Transverse colon (tissue), 4 donors: ENCODE results near the gene COL4A1.

Experiments
- EP300 ChIP-seq: sonication (generic); formaldehyde crosslinking; IDR thresholded peaks from one replicate; pipeline ENCODE4 v1.6.1; 2017; ENCODE audit warnings: antibody characterized with exemption, low read depth
- POLR2A ChIP-seq: fragments of 450-650 bp; IDR thresholded peaks from one replicate; pipeline ENCODE4 v1.6.1; 2016; ENCODE audit warnings: antibody characterized with exemption, mild to moderate bottlenecking, moderate library complexity
- POLR2AphosphoS5 ChIP-seq, 3 donors: sonication (generic); formaldehyde crosslinking; IDR thresholded peaks; one replicate each; pipeline ENCODE4 v1.6.1; 2016; ENCODE audit warnings: antibody characterized with exemption in 3 of 3
- TF ChIP-seq, protein P1 (sequence below), 5 experiments: fragments of 200-600 bp in 3 of 5; fragments of 450-650 bp in 2 of 5; sonication (generic) in 3 of 5; IDR thresholded peaks; 1 replicate in 2 of 5; 2 replicates in 3 of 5; pipeline ENCODE4 v1.5.1; 2016 to 2017; ENCODE audit warnings: antibody characterized with exemption in 5 of 5, inconsistent platforms in 3 of 5, mild to moderate bottlenecking in 2 of 5, moderate library complexity in 1 of 5

DNA sequence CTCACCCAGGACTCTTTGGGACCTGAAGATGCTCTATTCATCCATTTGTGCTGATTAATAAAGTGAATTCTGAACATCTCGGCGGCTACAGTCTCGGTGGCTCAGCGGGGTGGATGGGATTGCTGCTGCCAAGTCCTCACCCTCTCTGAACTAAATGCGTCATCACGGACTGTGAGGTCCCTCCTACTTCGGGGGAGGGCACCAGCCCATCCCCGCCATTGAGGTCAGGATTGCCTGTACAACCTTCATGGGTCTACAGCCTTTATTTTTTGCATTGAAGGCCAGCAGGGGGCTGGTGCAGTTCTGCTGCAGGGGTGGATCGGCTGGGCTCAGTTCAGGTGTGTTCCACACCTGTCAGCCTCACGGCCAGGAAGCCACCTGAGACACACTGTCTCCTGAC, 181.8 kb downstream of the COL4A1 start:
- no peak for TF ChIP-seq POLR2AphosphoS5 (IDR thresholded peaks at IDR 0.05)
- no peak for TF ChIP-seq POLR2A
- TF ChIP-seq, protein P1, sequence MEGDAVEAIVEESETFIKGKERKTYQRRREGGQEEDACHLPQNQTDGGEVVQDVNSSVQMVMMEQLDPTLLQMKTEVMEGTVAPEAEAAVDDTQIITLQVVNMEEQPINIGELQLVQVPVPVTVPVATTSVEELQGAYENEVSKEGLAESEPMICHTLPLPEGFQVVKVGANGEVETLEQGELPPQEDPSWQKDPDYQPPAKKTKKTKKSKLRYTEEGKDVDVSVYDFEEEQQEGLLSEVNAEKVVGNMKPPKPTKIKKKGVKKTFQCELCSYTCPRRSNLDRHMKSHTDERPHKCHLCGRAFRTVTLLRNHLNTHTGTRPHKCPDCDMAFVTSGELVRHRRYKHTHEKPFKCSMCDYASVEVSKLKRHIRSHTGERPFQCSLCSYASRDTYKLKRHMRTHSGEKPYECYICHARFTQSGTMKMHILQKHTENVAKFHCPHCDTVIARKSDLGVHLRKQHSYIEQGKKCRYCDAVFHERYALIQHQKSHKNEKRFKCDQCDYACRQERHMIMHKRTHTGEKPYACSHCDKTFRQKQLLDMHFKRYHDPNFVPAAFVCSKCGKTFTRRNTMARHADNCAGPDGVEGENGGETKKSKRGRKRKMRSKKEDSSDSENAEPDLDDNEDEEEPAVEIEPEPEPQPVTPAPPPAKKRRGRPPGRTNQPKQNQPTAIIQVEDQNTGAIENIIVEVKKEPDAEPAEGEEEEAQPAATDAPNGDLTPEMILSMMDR (IDR thresholded peaks at IDR 0.05) = no peak
- TF ChIP-seq EP300 = no peak
